Vagina (tissue), 2 donors: ENCODE measurements around the gene KRTAP5-2. TPM values are rescaled to one million over a fixed set of nuclear protein-coding genes. Genes with fewer than 3 reads are reported as not detected.
"Not testable (repeated sequence)": the region's sequence is repeated elsewhere in the genome, so short reads cannot be mapped to it uniquely, and the experiment has no call there.

Experiments used
- DNase-seq, 2 donors: peaks; one replicate each; pipeline ENCODE4 v3.0.0-alpha.2; 2017; ENCODE audit errors: extremely low spot score in 2 of 2
- H3K27ac ChIP-seq: fragments of 200-600 bp; sonication (generic); one replicate; pipeline ENCODE4 v1.5.1; 2019
- H3K27me3 ChIP-seq: fragments of 200-600 bp; sonication (generic); one replicate; pipeline ENCODE4 v1.5.1; 2019
- H3K36me3 ChIP-seq, 2 donors: fragments of 200-600 bp; sonication (generic); one replicate each; pipeline ENCODE4 v1.5.1; 2017 to 2019
- H3K4me1 ChIP-seq: fragments of 200-600 bp; sonication (generic); one replicate; pipeline ENCODE4 v1.5.1; 2019
- H3K4me3 ChIP-seq, 2 donors: fragments of 200-600 bp; sonication (generic); 1 replicate in 1 of 2; 2 replicates in 1 of 2; pipeline ENCODE4 v1.5.1; 2016 to 2019
- H3K9me3 ChIP-seq: fragments of 200-600 bp; sonication (generic); one replicate; pipeline ENCODE4 v1.5.1; 2019
- POLR2A ChIP-seq, 2 donors: fragments of 450-650 bp; IDR thresholded peaks; one replicate each; pipeline ENCODE4 v1.6.1; 2017; ENCODE audit warnings: antibody characterized with exemption in 2 of 2, mild to moderate bottlenecking in 2 of 2, moderate library complexity in 2 of 2
- POLR2AphosphoS5 ChIP-seq, 2 donors: sonication (generic); formaldehyde crosslinking; IDR thresholded peaks; one replicate each; pipeline ENCODE4 v1.9.0; 2017; ENCODE audit warnings: antibody characterized with exemption in 2 of 2, mild to moderate bottlenecking in 2 of 2, low read depth in 1 of 2; ENCODE audit not compliant: insufficient read depth in 1 of 2
- intact Hi-C: fragments of 100-400 bp; cut with DNase I; formaldehyde crosslinking; loops from one replicate; pipeline ENCODE4 v1.15.1; 2023
- total RNA-seq: library from RNA; depleted of rRNA; stranded (reverse); fragments of >200 nt; gene quantifications from one replicate; pipeline ENCODE4 v1.2.3, GENCODE V29; 2016
- TF ChIP-seq, protein P1 (sequence below), 3 experiments: fragments of 450-650 bp in 2 of 3; fragments of 200-600 bp in 1 of 3; sonication (generic) in 1 of 3; IDR thresholded peaks; one replicate each; pipeline ENCODE4 v1.5.1; 2017 to 2019; ENCODE audit warnings: antibody characterized with exemption in 3 of 3, mild to moderate bottlenecking in 2 of 3, moderate library complexity in 2 of 3

KRTAP5-2 gene
- total RNA-seq, 1 donor from 2014 or later: not detected

DNA sequence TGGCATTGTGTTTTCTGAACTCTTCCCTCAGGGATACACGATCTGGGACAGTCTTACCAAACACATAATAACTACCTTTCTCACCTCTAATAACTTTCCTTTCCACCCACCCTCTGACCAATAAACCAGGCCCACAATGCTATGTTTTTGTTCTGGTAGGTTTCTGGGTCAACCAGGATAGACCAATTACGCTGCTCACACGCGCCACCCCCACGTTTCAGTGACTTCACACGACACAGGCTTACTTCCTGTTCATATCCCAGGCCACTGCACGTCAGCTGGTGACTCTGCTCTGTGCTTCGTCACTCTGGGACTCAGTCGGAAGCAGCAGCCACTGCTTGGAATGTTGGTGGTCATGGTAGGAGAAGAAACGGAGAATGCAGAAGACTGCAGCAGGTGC, 21.4 kb upstream of the KRTAP5-2 start:
- no peak for DNase-seq
- H3K4me3 ChIP-seq: no peak overlapping the region
- H3K9me3 ChIP-seq: no peaks in the 10 kb centered on the region
- TF ChIP-seq, protein P1, sequence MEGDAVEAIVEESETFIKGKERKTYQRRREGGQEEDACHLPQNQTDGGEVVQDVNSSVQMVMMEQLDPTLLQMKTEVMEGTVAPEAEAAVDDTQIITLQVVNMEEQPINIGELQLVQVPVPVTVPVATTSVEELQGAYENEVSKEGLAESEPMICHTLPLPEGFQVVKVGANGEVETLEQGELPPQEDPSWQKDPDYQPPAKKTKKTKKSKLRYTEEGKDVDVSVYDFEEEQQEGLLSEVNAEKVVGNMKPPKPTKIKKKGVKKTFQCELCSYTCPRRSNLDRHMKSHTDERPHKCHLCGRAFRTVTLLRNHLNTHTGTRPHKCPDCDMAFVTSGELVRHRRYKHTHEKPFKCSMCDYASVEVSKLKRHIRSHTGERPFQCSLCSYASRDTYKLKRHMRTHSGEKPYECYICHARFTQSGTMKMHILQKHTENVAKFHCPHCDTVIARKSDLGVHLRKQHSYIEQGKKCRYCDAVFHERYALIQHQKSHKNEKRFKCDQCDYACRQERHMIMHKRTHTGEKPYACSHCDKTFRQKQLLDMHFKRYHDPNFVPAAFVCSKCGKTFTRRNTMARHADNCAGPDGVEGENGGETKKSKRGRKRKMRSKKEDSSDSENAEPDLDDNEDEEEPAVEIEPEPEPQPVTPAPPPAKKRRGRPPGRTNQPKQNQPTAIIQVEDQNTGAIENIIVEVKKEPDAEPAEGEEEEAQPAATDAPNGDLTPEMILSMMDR (IDR thresholded peaks at IDR 0.05): no peak
- no peak for TF ChIP-seq POLR2A (IDR thresholded peaks at IDR 0.05)
- H3K27me3 ChIP-seq: no peaks in the 10 kb centered on the region
- H3K27ac ChIP-seq: no peak overlapping the region
- H3K4me1 ChIP-seq: no peaks in the 10 kb centered on the region
- intact Hi-C loops: no loop called here
- no peaks in the 10 kb centered on the region for H3K36me3 ChIP-seq

DNA sequence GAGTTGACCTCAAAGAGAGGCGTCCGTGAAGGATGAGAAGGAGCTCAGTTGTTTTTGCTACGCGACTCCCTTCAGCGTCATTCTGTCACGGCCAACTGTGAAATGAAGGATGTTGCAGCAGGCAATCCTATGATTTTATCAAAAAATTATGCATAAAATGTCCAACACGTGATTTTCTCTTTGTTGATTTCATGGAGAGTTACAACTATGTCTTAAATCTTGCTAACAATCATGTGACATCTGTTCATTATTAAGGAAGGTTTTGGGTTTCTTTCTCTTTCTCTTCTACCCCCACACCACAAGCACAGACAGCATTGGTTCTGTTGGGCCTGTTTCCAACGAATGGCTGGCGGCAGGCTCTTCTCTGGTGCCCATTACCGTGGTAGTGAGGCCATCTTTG, 20.1 kb upstream of the KRTAP5-2 start:
- no peaks in the 10 kb centered on the region for H3K27me3 ChIP-seq
- TF ChIP-seq, protein P1 (IDR thresholded peaks at IDR 0.05): no peak
- no peak for TF ChIP-seq POLR2A (IDR thresholded peaks at IDR 0.05)
- TF ChIP-seq POLR2AphosphoS5 (IDR thresholded peaks at IDR 0.05; ENCODE audit: insufficient read depth in 1 of 2, low read depth in 1 of 2): no peak
- H3K9me3 ChIP-seq: no peaks in the 10 kb centered on the region
- DNase-seq: no peak
- intact Hi-C loops: no loop called here
- no peak overlapping the region for H3K4me3 ChIP-seq
- H3K36me3 ChIP-seq: no peaks in the 10 kb centered on the region
- H3K27ac ChIP-seq: no peak overlapping the region
- no peaks in the 10 kb centered on the region for H3K4me1 ChIP-seq

DNA sequence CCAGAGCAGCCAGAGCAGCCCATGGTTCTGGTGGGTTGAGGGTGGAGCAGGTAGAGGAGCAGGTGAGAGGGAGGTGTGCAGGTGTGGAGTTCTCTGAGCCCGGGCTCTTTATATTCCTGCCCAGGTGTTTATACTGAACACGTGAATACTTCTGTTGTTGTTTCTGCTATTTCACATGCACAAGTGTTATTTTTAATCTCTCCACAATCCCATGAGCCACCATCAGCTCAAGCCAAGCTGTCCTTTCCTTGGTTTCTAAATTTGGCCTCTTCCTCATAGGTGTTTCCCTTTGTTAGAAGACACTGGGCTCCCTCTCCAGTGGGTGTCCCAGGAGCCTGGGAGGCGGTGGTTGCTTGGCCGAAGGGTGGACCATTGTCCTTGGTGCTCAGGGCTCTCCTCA, 10.3 kb upstream of the KRTAP5-2 start, which contains the start of gene KRTAP5-3:
Gene KRTAP5-3, minus strand, starts transcription at position 101 of the 400 bp plus-strand sequence. Its CDS starts 78 bp downstream, at position 23.
- no peak for TF ChIP-seq POLR2A (IDR thresholded peaks at IDR 0.05)
- TF ChIP-seq, protein P1 (IDR thresholded peaks at IDR 0.05): no peak
- no peak for TF ChIP-seq POLR2AphosphoS5 (IDR thresholded peaks at IDR 0.05; ENCODE audit: insufficient read depth in 1 of 2, low read depth in 1 of 2)

DNA sequence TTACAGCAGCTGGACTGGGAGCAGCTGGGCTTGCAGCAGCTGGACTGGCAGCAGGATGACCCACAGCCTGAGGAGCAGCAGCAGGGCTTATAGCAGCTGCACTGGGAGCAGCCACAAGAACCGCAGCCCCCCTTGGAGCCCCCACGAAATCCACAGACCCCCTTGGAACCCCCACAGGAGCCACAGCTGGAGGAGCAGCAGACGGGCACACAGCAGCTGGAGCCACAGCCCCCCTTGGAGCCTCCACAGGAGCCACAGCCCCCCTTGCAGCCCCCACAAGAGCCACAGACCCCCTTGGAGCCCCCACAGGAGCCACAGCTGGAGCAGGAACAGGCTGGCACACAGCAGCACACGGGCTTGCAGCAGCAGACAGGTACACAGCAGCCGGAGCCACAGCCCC, 9.8 kb upstream of the KRTAP5-2 start:
- H3K36me3 ChIP-seq, H3K27ac ChIP-seq, H3K9me3 ChIP-seq, H3K4me3 ChIP-seq, intact Hi-C loops, H3K27me3 ChIP-seq, DNase-seq, H3K4me1 ChIP-seq: not testable (repeated sequence)

More for the DNA sequence above, 10.3 kb upstream of the KRTAP5-2 start, which contains the start of gene KRTAP5-3:
- no peak for DNase-seq
- H3K27ac ChIP-seq: no peak within 1 kb of the TSS
- H3K4me3 ChIP-seq: no peak within 1 kb of the TSS
- no peaks in the 10 kb centered on the region for H3K9me3 ChIP-seq
- no peaks in the 10 kb centered on the region for H3K4me1 ChIP-seq
- H3K36me3 ChIP-seq: no peaks in the 10 kb centered on the region
- intact Hi-C loops: no loop called here
- no peaks in the 10 kb centered on the region for H3K27me3 ChIP-seq

DNA sequence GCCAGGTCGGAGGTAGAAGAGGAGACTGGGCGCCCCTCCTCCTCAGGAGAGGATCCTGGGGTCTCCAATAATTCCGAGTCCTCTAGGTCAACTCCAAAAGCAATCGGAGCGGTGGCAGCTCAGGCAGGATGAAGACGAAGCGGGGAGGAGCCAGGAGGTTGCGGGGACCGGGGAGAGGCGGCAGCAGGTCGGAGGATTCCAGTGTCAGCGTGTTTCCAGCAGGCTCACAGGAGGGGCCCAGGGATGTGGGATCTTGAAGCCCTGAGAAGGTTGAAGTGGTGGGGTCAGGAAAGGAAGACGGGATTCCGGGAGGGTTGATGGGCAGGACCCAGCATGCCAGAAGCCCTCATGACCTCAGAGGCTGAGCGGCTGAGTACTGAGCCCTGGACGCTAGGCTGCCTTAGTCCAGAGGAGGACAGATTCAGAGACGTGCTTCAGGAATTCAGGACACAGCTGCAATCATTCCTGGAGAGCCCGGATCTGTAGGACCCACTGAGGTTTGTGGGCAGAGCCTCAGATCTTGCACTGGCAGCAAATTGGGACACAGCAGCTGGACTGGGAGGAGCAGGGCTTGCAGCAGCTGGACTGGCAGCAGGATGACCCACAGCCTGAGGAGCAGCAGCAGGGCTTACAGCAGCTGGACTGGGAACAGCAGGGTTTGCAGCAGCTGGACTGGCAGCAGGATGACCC, 9.2 kb upstream of the KRTAP5-2 start:
- H3K27ac ChIP-seq, H3K36me3 ChIP-seq, H3K4me3 ChIP-seq, DNase-seq, H3K4me1 ChIP-seq, H3K9me3 ChIP-seq, intact Hi-C loops, H3K27me3 ChIP-seq: not testable (repeated sequence)

DNA sequence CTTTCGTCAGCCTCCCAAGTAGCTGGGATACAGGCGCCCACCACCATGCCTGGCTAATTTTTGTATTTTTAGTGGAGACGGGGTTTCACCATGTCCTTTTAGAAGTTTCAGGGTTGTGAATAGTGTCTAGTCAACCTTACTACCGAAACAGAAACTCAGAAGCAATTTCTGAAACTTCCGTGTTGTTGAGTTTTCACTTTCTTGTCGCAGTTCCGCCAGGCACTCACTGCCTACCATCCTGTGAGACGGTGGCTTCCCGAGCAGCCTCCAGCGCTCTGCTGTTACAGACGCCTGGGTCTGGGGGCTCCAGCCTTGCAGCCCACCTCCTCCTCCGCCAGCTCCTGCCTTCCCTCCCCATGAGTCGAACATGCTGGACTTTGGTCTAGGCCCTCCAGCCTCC, 7.8 kb upstream of the KRTAP5-2 start:
- H3K4me3 ChIP-seq, intact Hi-C loops, H3K4me1 ChIP-seq, H3K27me3 ChIP-seq, H3K9me3 ChIP-seq, H3K27ac ChIP-seq, DNase-seq, H3K36me3 ChIP-seq: not testable (repeated sequence)
